GM19372 (cell line): ENCODE results near the gene NRN1L.
"Not testable (repeated sequence)": the region's sequence is repeated elsewhere in the genome, so short reads cannot be mapped to it uniquely, and the experiment has no call there.

Source experiments
- ATAC-seq: cut with Tn5 transposase; IDR thresholded peaks from one replicate; pipeline ENCODE4 v1.9.1; 2021; ENCODE audit warnings: mild to moderate bottlenecking, low read depth, moderate library complexity; ENCODE audit not compliant: unreplicated experiment

Gene NRN1L

GRCh38 chr16:67881621-67882161 lies 3.0 kb upstream of the NRN1L start:
- no peak for ATAC-seq

- ATAC-seq, result no peak
These were observed 2.1 kb upstream of the NRN1L start for GRCh38 chr16:67882374-67883145.

- ATAC-seq, result no peak
These were observed 1.4 kb upstream of the NRN1L start for GRCh38 chr16:67883146-67883871.

DNA sequence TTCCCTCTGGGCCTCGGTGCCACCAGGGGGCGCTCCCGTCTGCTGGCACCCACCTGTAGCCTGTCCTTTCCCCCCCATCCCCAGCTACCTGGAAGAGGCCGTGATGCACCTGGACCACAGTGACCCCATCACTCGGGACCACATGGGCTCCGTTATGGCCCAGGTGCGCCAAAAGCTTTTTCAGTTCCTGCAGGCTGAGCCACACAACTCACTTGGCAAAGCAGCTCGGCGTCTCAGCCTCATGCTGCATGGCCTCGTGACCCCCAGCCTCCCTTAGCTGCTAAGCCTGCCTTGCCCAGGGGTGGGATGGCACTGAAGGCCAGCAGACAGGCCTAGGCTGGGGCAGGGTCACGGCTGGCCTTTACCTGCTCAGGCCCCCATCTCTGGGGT lies 818 bp upstream of the NRN1L start:
- no peak for ATAC-seq

- no peak for ATAC-seq
These were observed 860 bp downstream of the NRN1L start for GRCh38 chr16:67885545-67885944.

- ATAC-seq, result no peak
These were observed 1.3 kb downstream of the NRN1L start for GRCh38 chr16:67885976-67886375.

GRCh38 chr16:67886387-67886786 lies 1.7 kb downstream of the NRN1L start:
- no peak for ATAC-seq

GRCh38 chr16:67888331-67888730 lies 3.6 kb downstream of the NRN1L start:
- ATAC-seq, result no peak

DNA sequence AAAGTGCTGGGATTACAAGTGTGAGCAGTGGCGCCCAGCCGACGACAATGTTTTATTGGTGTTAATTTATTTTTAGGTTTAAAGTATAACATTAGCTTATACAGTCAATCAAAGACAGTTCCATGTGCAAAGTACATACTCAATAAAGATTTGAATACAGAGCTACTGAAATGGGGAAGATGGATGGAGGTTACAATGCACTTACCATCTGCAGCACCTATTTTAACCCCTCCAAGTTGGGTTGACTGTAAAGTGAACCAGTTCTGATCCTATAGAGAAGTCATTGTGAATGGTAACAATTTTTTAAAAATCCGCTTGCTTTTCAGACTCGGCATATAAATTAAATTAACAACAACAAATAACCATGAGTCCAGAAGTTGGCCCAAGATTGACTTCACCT lies 7.7 kb downstream of the NRN1L start:
- ATAC-seq, result no peak

GRCh38 chr16:67892899-67893742 lies 8.4 kb downstream of the NRN1L start, which contains the start of gene PSKH1:
TSS of gene PSKH1 (plus strand) at chr16:67893254. CDS start at chr16:67908750, 15,496 bp downstream.
- ATAC-seq, result peak; percentile 94

DNA sequence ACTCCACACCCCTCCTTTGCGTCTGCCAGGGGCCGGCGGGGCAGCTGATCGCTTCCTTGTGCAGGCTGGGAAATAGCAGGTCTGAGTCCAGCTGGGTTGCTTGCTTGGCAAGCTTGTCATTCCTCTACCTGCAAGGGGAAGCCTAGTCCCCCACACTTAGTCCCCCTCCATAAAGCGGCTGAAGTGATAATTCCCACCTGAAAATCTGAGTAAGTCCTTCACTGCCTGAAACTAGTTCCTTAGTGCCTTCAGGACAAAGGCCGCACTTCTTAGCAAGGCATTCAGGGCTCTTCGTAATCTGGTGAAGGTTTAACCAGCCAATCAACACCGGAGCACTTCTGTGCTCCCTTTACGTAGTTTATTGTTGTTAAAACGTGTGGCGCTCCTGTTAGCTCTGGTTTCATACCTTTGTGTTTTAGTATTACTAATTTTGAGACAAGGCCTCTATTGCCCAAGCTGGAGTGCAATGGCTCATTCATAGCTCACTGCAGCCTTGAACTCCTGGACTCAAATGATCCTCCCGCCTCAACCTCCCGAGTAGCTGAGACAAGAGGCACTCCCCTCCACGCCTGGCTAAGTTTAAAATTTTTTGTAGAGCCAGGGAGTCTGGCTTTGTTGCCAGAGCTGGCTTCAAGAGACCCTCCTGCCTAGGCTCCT lies 9.2 kb downstream of the NRN1L start:
- ATAC-seq, result no peak

GRCh38 chr16:67897231-67897630 lies 12.5 kb downstream of the NRN1L start:
- no peak for ATAC-seq

DNA sequence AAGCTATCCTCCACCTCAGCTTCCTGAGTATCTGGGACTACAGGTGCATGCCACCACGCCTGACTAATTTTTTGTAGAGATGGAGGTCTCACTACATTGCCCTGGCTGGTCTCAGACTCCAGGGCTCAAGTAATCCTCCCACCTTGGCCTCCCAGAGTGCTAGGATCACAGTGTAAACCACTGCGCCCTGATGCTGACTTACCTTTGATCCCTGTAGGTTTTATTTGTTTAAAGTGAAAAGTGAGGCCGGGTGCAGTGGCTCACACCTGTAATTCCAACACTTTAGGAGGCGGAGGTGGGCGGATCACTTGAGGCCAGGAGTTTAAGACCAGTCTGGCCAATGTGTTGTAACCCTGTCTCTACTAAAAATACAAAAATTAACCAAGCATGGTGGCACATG lies 17.0 kb downstream of the NRN1L start:
- no peak for ATAC-seq

GRCh38 chr16:67902831-67903230 lies 18.1 kb downstream of the NRN1L start:
- ATAC-seq, result no peak

DNA sequence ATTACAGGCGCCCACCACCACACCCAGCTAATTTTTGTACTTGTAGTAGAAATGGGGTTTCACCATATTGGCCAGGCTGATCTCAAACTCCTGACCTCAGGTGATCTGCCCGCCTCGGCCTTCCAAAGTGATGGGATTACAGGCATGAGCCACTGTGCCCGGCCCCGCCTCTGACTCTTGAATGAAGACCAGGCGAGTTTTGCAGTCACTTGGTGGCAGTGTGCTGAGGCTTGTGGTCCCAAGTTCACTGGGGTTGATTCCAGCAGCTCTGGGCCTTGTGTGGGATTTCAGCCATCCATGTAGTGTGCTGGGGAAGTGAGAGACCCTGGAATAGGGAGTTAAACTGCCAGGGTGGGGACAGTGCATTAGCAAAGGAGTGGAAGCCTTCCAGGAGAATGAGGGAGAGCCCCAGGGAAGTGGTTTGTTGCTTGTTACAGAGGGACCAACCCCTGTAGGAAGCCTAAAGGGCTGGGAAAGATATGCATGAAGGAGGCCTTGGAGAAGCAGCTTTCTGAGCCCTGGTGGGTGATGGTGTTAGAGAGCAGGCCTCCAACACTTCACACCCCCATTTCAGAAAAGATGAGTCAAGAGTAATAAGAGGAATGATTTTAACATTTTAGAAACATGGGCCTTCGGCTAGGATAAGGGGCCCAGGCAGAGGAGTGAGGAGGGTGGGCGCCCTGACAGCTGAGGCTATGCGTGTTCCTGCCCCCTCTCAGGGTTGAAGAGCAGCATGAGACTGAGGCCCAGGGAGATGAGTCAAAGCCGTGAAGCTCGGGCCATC lies 22.9 kb downstream of the NRN1L start:
- ATAC-seq, result no peak

DNA sequence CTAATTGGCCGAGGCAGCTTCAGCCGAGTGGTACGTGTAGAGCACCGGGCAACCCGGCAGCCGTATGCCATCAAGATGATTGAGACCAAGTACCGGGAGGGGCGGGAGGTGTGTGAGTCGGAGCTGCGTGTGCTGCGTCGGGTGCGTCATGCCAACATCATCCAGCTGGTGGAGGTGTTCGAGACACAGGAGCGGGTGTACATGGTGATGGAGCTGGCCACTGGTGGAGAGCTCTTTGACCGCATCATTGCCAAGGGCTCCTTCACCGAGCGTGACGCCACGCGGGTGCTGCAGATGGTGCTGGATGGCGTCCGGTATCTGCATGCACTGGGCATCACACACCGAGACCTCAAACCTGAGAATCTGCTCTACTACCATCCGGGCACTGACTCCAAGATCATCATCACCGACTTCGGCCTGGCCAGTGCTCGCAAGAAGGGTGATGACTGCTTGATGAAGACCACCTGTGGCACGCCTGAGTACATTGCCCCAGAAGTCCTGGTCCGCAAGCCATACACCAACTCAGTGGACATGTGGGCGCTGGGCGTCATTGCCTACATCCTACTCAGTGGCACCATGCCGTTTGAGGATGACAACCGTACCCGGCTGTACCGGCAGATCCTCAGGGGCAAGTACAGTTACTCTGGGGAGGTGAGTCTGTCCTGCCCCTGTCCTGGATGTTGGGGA lies 24.5 kb downstream of the NRN1L start:
- no peak for ATAC-seq

DNA sequence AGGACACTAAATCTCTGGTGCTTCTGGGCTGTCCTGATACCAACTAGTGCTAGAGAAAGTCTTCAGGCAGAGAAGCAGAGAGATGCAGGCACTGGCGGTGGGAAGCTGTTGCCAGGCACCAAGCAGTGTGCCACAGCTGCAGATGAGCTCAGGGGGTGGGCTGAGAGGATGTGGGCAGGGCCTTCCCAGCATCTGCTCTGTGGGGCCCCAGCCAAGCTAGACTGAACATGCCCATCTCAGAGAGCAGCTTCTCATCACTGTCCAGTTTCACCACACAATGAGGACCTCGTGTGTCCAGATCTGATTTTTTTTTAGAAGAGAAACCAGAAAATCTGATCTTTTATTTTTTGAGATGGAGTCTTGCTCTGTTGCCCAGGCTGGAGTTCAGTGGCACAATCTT lies 25.5 kb downstream of the NRN1L start:
- ATAC-seq, result no peak

- ATAC-seq, result no peak
These were observed 30.2 kb downstream of the NRN1L start for GRCh38 chr16:67914758-67915495.

DNA sequence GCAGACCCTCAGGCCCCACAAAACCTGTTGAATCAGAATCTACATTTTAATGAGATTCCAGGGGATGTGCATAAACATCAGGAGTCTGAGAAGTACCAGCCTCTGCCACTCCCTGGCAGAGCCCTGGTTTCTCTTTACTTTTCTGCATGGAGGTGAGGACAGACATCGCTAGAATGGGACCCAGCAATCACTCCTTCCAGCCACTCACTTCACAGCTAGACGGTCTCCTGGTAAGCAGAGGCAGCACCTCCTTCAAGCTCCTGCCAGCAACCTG lies 30.7 kb downstream of the NRN1L start:
- not testable (repeated sequence) for ATAC-seq
